Hepatic stellate cell (primary cell): Measurements from ENCODE around the gene TMEM164.
A peak's percentile ranks its signal among the peaks of the same experiment; 100 is the strongest.

ENCODE experiments used
- DNase-seq: peaks from one replicate; pipeline ENCODE4 v3.0.0; 2011; ENCODE audit warnings: low spot score

Gene TMEM164

GRCh38 chrX:110081320-110081719 is 78.4 kb downstream of the TMEM164 start:
- DNase-seq = no peak

GRCh38 chrX:110081740-110082139 is 78.8 kb downstream of the TMEM164 start:
- no peak for DNase-seq

- DNase-seq = no peak
These were observed 79.2 kb downstream of the TMEM164 start for GRCh38 chrX:110082161-110082560.

- no peak for DNase-seq
These were observed 83.4 kb downstream of the TMEM164 start for GRCh38 chrX:110086162-110086915.

- DNase-seq = peak; percentile 26
These were observed 84.1 kb downstream of the TMEM164 start for GRCh38 chrX:110086916-110087484.

GRCh38 chrX:110087485-110088356 is 84.8 kb downstream of the TMEM164 start:
- DNase-seq = peak; percentile 36

- no peak for DNase-seq
These were observed 86.9 kb downstream of the TMEM164 start for GRCh38 chrX:110089656-110090403.

GRCh38 chrX:110097920-110098319 is 95.0 kb downstream of the TMEM164 start:
- no peak for DNase-seq

- DNase-seq = no peak
These were observed 100.4 kb downstream of the TMEM164 start for GRCh38 chrX:110103344-110103743.

- DNase-seq = no peak
These were observed 101.2 kb downstream of the TMEM164 start for GRCh38 chrX:110104078-110104477.

- DNase-seq = no peak
These were observed 105.5 kb downstream of the TMEM164 start for GRCh38 chrX:110108381-110108821.

- DNase-seq = no peak
These were observed 111.4 kb downstream of the TMEM164 start for GRCh38 chrX:110114260-110114776.

- DNase-seq = no peak
These were observed 113.4 kb downstream of the TMEM164 start for GRCh38 chrX:110116066-110116980.

- no peak for DNase-seq
These were observed 115.6 kb downstream of the TMEM164 start for GRCh38 chrX:110118530-110118929.

- DNase-seq = no peak
These were observed 116.6 kb downstream of the TMEM164 start for GRCh38 chrX:110119480-110119879.

- DNase-seq = no peak
These were observed 117.1 kb downstream of the TMEM164 start for GRCh38 chrX:110120025-110120424.

- no peak for DNase-seq
These were observed 120.4 kb downstream of the TMEM164 start for GRCh38 chrX:110123331-110123782.

GRCh38 chrX:110125446-110126162 is 122.7 kb downstream of the TMEM164 start:
- no peak for DNase-seq

GRCh38 chrX:110131031-110131430 is 128.1 kb downstream of the TMEM164 start:
- DNase-seq = no peak
